Neutrophil (primary cell): Measurements from ENCODE around the gene NIPAL3.

Experiments
- H3K27ac ChIP-seq: fragments of 200-600 bp; sonication (generic); 2 replicates; pipeline ENCODE4 v1.5.1; 2016; ENCODE audit warnings: mild to moderate bottlenecking, moderate library complexity
- H3K27me3 ChIP-seq: fragments of 200-600 bp; sonication (generic); 2 replicates; pipeline ENCODE4 v1.6.0; 2016; ENCODE audit warnings: mild to moderate bottlenecking
- H3K36me3 ChIP-seq: fragments of 200-600 bp; sonication (generic); 2 replicates; pipeline ENCODE4 v1.5.1; 2017
- H3K4me1 ChIP-seq, 2 experiments: fragments of 200-600 bp in 1 of 2; sonication (generic) in 1 of 2; 1 replicate in 1 of 2; 2 replicates in 1 of 2; pipeline versions ENCODE4 v1.5.1 to v1.6.1; 2013 to 2016; ENCODE audit warnings: low read depth in 1 of 2, low read length in 1 of 2, mild to moderate bottlenecking in 1 of 2, moderate library complexity in 1 of 2; ENCODE audit not compliant: control insufficient read depth in 1 of 2, insufficient read depth in 1 of 2
- H3K4me3 ChIP-seq, 2 experiments: fragments of 200-600 bp in 1 of 2; sonication (generic) in 1 of 2; 1 replicate in 1 of 2; 2 replicates in 1 of 2; pipeline ENCODE4 v1.5.1; 2013 to 2016; ENCODE audit warnings: low read depth in 1 of 2, low read length in 1 of 2, mild to moderate bottlenecking in 1 of 2, moderate library complexity in 1 of 2
- H3K9me3 ChIP-seq: fragments of 200-600 bp; sonication (generic); 2 replicates; pipeline ENCODE4 v1.5.1; 2016
- TF ChIP-seq, protein P1 (sequence below): fragments of 200-600 bp; sonication (generic); IDR thresholded peaks from 2 replicates; pipeline ENCODE4 v1.5.1; 2016; ENCODE audit warnings: antibody characterized with exemption

NIPAL3 gene

GRCh38 chr1:24403806-24404205 is 11.8 kb upstream of the NIPAL3 start:
- H3K4me3 ChIP-seq: no peak overlapping the region
- H3K27ac ChIP-seq: no peak overlapping the region
- H3K36me3 ChIP-seq: no peaks in the 10 kb centered on the region
- TF ChIP-seq, protein P1, sequence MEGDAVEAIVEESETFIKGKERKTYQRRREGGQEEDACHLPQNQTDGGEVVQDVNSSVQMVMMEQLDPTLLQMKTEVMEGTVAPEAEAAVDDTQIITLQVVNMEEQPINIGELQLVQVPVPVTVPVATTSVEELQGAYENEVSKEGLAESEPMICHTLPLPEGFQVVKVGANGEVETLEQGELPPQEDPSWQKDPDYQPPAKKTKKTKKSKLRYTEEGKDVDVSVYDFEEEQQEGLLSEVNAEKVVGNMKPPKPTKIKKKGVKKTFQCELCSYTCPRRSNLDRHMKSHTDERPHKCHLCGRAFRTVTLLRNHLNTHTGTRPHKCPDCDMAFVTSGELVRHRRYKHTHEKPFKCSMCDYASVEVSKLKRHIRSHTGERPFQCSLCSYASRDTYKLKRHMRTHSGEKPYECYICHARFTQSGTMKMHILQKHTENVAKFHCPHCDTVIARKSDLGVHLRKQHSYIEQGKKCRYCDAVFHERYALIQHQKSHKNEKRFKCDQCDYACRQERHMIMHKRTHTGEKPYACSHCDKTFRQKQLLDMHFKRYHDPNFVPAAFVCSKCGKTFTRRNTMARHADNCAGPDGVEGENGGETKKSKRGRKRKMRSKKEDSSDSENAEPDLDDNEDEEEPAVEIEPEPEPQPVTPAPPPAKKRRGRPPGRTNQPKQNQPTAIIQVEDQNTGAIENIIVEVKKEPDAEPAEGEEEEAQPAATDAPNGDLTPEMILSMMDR: no peak
- peaks cover 0 to 4% of the 10 kb centered on the region in 2 experiments for H3K4me1 ChIP-seq
- H3K27me3 ChIP-seq: no peaks in the 10 kb centered on the region
- no peaks in the 10 kb centered on the region for H3K9me3 ChIP-seq

DNA sequence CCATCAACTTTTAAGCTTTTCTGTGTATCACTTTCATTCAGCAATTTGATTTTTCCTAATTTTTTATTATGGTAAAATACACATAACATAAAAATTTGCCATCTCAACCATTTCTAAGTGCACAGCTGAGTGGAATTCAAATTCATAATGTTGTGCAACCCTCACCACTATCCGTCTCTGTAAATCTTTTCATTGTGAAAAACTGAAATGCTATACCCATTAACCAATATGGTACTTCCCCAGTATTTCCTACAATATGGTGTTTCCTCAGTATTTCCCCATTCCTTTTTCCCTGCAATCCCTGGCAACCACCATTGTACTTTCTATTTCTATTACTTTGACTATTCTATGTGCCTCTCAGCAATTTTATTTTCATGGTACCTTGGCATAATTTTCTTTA is 8.8 kb upstream of the NIPAL3 start:
- Histone ChIP-seq H3K27me3 (no peaks in the 10 kb centered on the region), H3K4me1 (peaks cover 0 to 4% of the 10 kb centered on the region in 2 experiments), H3K27ac (no peak overlapping the region), H3K36me3 (no peaks in the 10 kb centered on the region), H3K9me3 (no peaks in the 10 kb centered on the region), H3K4me3 (no peak overlapping the region)
- TF ChIP-seq, protein P1: no peak

- TF ChIP-seq, protein P1: no peak
- no peaks in the 10 kb centered on the region for H3K9me3 ChIP-seq
- peaks cover 14 to 16% of the 10 kb centered on the region in 2 experiments for H3K4me1 ChIP-seq
- H3K36me3 ChIP-seq: no peaks in the 10 kb centered on the region
- no peaks in the 10 kb centered on the region for H3K27me3 ChIP-seq
- no peak overlapping the region for H3K27ac ChIP-seq
- no peak overlapping the region for H3K4me3 ChIP-seq
Observed at GRCh38 chr1:24409535-24409934, 6.1 kb upstream of the NIPAL3 start.

GRCh38 chr1:24410750-24411149 is 4.9 kb upstream of the NIPAL3 start:
- Histone ChIP-seq H3K27ac (no peak overlapping the region), H3K36me3 (no peaks in the 10 kb centered on the region), H3K4me3 (no peak overlapping the region), H3K4me1 (peaks cover 22 to 24% of the 10 kb centered on the region in 2 experiments), H3K27me3 (no peaks in the 10 kb centered on the region), H3K9me3 (no peaks in the 10 kb centered on the region)
- TF ChIP-seq, protein P1: no peak

DNA sequence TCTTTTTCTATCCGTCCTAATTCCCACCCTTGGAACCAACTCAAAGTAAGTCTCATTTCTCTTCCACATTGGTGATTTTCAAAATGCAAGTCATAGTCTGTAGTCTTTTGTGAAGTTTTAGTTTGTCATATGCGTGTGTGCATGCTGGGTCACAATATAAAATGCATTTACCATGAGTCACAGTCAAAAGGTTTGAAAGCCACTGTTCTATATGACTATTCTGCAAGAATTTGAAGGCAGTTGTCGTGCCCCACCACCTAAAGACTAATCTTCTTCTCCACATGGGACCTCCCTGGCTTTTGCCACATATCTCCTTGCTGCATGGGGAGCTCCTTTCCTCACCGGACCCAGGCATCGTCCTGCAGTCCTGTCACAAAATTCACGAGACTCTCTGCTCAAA is 3.6 kb upstream of the NIPAL3 start:
- H3K36me3 ChIP-seq: no peaks in the 10 kb centered on the region
- peaks cover 31 to 33% of the 10 kb centered on the region in 2 experiments for H3K4me1 ChIP-seq
- no peaks in the 10 kb centered on the region for H3K27me3 ChIP-seq
- H3K9me3 ChIP-seq: no peaks in the 10 kb centered on the region
- TF ChIP-seq, protein P1: no peak
- no peak overlapping the region for H3K4me3 ChIP-seq
- H3K27ac ChIP-seq: no peak overlapping the region

DNA sequence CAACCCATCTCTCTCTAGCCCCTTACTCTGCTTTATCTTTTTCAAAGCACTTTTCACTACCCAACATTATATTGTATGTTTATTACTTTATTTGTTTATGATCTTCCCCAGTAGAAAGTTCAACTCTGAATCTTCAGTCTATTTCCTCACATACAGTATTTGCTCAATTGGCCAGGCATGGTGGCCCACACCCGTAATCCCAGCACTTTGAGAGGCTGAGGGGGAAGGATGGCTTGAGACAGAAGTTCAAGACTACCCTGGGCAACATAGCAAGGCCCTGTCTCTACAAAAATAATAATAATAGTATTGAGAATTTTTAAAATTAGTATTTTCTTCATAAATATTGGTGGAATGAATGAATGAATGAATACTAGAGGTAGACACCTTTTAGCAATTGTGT is 3.2 kb upstream of the NIPAL3 start:
- Histone ChIP-seq H3K9me3 (no peaks in the 10 kb centered on the region), H3K36me3 (no peaks in the 10 kb centered on the region), H3K4me1 (peaks cover 33% of the 10 kb centered on the region in 2 experiments), H3K27me3 (no peaks in the 10 kb centered on the region), H3K4me3 (no peak overlapping the region), H3K27ac (no peak overlapping the region)
- TF ChIP-seq, protein P1: no peak
